ENCODE results near the gene IBA57.

The IBA57 gene

DNA sequence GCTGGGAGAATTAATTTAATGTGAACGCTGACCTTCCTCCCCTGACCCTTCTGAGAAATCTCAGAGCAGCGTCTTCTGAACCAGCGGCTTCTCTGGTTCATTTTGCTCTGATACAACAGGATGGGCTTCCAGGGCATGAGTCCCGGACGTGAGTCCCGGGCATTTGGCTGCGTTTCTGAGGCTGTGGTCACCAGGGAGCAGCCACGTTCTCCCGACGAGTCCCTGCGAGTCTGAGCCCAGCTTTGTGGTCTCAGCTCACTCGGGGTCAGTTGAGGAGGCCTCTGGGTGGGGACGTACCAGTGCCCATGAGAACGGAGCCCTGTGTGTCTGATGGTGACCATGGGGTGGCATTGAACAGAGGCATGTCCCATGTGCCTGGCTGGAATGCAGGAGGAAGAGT lies 24.6 kb downstream of the IBA57 start:
- Histone ChIP-seq H3K4me1 (no peaks in the 10 kb centered on the region), H3K9me3 (no peaks in the 10 kb centered on the region), H3K27me3 (no peaks in the 10 kb centered on the region), H3K4me3 (ENCODE audit: low read depth, low read length) (no peak overlapping the region), H3K36me3 (no peaks in the 10 kb centered on the region)
- no peak for DNase-seq
- TF ChIP-seq, protein P1, sequence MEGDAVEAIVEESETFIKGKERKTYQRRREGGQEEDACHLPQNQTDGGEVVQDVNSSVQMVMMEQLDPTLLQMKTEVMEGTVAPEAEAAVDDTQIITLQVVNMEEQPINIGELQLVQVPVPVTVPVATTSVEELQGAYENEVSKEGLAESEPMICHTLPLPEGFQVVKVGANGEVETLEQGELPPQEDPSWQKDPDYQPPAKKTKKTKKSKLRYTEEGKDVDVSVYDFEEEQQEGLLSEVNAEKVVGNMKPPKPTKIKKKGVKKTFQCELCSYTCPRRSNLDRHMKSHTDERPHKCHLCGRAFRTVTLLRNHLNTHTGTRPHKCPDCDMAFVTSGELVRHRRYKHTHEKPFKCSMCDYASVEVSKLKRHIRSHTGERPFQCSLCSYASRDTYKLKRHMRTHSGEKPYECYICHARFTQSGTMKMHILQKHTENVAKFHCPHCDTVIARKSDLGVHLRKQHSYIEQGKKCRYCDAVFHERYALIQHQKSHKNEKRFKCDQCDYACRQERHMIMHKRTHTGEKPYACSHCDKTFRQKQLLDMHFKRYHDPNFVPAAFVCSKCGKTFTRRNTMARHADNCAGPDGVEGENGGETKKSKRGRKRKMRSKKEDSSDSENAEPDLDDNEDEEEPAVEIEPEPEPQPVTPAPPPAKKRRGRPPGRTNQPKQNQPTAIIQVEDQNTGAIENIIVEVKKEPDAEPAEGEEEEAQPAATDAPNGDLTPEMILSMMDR (IDR thresholded peaks at IDR 0.05; ENCODE audit: low read depth, low read length): no peak

DNA sequence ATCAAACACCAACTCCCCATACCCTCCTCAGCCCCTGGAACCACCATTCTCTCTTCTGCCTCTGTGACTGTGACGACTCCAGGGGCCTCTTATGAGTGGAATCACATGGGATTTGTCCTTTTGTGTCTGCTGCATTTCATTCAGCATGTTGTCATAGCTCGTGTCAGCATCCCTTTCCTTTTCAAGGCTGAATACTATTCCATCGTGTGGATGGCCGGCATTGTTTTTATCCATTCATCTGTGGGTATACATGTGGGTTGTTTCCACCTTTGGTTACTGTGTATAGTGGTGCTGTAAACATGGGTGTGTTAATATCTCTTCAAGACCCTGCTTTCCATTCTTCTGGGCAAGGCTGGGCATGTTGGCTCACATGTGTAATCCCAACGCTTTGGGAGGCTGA lies 25.2 kb downstream of the IBA57 start:
- H3K4me3 ChIP-seq (ENCODE audit: low read depth, low read length): no peak overlapping the region
- no peaks in the 10 kb centered on the region for H3K27me3 ChIP-seq
- no peaks in the 10 kb centered on the region for H3K4me1 ChIP-seq
- TF ChIP-seq, protein P1 (IDR thresholded peaks at IDR 0.05; ENCODE audit: low read depth, low read length): no peak
- H3K9me3 ChIP-seq: no peaks in the 10 kb centered on the region
- DNase-seq: no peak
- H3K36me3 ChIP-seq: no peaks in the 10 kb centered on the region

DNA sequence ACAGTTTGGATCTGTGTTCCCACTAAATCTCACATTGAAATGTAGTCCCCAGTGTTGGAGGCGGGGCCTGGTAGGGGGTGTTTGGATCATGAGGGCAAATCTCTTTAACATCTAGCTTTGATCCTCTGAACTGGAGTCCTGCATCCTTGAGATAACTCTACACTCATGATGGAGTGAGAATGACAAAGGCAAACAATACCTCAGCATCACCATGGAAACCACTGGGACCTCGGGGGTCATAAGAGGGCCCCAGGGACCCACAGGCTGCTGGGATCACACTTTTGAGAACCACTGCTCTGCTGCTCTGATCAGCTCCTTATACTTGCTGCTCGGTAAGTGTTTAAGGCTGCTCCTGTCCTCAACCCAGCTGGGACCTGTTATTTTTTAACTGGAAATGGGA lies 28.8 kb downstream of the IBA57 start:
- Histone ChIP-seq H3K4me3 (ENCODE audit: low read depth, low read length) (no peak overlapping the region), H3K36me3 (no peaks in the 10 kb centered on the region), H3K9me3 (peaks cover 5% of the 10 kb centered on the region; the same call in 1 of the 2 replicates), H3K27me3 (no peaks in the 10 kb centered on the region), H3K4me1 (no peaks in the 10 kb centered on the region)
- TF ChIP-seq, protein P1 (IDR thresholded peaks at IDR 0.05; ENCODE audit: low read depth, low read length): no peak
- DNase-seq: no peak

DNA sequence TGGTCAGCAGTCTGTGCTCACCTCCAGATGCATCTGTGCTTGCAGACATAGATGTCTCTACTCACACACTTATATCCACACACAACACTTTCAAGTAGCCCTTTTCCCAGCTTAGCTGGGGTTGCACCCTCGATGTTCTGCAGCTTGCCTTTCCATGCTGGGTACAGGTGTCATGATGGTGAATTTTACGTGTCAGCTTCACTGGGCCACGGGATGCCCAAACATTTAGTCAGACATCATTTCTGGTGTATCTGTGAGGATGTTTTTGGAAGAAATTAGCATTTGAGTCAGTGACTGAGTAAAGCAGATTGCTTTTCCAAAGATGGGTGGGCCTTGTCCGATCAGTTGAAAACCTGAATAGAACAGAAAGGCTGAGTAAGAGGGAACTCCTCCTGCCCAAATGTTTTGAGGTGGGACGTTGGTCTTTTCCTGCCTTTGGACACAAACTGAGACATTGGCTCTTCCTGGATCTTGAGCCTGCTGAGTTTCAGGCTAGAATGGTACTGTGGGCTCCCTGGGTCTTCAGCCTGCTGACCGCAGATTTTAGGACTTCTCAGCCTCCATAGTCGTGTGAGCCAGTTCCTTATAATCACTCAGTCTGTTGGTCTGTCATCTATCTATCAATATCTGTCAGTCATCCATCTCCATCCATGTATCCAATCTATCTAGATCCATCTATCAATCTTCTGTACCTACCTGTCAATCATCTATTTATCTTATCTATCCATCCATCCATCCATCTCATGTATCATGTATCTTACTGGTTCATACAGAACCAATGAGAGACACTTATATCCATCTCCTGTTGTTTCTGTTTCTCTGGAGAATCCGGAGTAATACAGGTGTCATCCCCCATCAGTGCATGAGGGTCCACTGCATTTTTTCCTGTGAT lies 29.6 kb downstream of the IBA57 start:
- Histone ChIP-seq H3K4me1 (no peaks in the 10 kb centered on the region), H3K27me3 (no peaks in the 10 kb centered on the region), H3K4me3 (ENCODE audit: low read depth, low read length) (no peak overlapping the region), H3K36me3 (no peaks in the 10 kb centered on the region), H3K9me3 (peaks cover 8% of the 10 kb centered on the region)
- no peak for DNase-seq
- TF ChIP-seq, protein P1 (IDR thresholded peaks at IDR 0.05; ENCODE audit: low read depth, low read length): no peak

DNA sequence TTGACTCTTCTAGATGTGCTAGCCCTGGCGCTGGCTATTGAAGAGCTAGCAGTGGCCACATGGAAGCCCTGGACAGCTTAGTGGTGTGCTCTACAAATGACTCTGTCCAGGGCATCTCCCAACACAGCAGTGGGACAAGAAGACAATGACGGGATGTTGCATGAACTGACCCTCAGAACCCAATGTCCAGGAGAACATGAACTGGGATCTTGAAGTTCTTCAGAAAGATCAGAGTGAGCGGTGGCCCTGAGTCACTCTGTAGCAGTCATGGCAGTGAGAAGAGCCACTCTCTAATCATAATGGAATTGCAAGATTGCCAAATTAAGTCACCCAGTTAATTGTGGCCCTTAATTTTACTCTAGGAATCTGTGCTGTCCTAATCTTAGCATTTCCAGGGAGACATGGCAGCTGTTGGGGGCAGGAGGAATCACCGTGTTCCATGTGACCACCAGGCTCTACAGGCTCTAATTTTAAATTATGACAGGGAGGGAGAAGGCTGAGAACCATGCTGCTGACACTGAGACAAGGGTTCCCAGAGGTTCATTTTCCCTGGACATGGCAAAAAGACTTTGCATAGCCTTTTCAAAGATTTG lies 32.0 kb downstream of the IBA57 start:
- Histone ChIP-seq H3K36me3 (no peaks in the 10 kb centered on the region), H3K4me3 (ENCODE audit: low read depth, low read length) (no peak overlapping the region), H3K9me3 (peaks cover 8% of the 10 kb centered on the region), H3K27me3 (no peaks in the 10 kb centered on the region), H3K4me1 (no peaks in the 10 kb centered on the region)
- DNase-seq: no peak
- TF ChIP-seq, protein P1 (IDR thresholded peaks at IDR 0.05; ENCODE audit: low read depth, low read length): no peak
